K562 (cell line): ENCODE results near the gene ERO1B.

ENCODE experiments used
- EP300 ChIP-seq: IDR thresholded peaks from 2 replicates; pipeline ENCODE4 v1.6.1; 2012; ENCODE audit warnings: low read length, improper control_type of control experiment
- SPI1 ChIP-seq: IDR thresholded peaks from 2 replicates; pipeline ENCODE4 v1.6.1; 2011; ENCODE audit warnings: low read depth, low read length, control low read depth, borderline replicate concordance
- TCF7L2 ChIP-seq: fragments of 150-350 bp; IDR thresholded peaks from 2 replicates; pipeline ENCODE4 v1.6.1; 2016; ENCODE audit warnings: low read depth, mild to moderate bottlenecking, low read length, moderate library complexity
- TF ChIP-seq, protein P1 (sequence below), 3 experiments: IDR thresholded peaks in 2 of 3; conservative IDR thresholded peaks in 1 of 3; 2 replicates each; pipeline ENCODE4 v1.5.1; 2011 to 2012; ENCODE audit warnings: low read length in 3 of 3, mild to moderate bottlenecking in 3 of 3, control low read depth in 2 of 3, improper control_type of control experiment in 1 of 3, inconsistent platforms in 1 of 3, low read depth in 1 of 3, mixed read lengths in 1 of 3, moderate library complexity in 1 of 3; ENCODE audit not compliant: insufficient read depth in 2 of 3

DNA sequence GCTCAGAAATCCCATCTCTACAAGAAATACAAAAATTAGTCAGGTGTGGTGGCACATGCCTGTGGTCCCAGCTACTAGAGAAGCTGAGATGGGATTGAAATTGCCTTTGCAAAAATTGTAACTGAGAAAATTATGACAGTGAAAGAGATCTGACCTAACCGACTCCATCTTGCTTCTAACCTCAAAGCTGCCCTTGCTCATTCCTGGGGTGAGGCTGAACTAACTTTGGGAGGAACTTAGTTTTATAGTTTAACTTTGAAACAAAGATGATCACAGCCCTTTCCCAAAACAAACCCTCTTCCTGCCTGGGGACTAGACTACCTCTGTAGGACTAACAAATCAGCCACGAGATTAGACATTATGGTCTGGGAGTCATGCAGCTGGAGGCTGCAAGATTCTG lies 33.8 kb upstream of the ERO1B start:
- TF ChIP-seq SPI1 = no peak
- no peak for TF ChIP-seq TCF7L2
- no peak for TF ChIP-seq EP300
- TF ChIP-seq, protein P1, sequence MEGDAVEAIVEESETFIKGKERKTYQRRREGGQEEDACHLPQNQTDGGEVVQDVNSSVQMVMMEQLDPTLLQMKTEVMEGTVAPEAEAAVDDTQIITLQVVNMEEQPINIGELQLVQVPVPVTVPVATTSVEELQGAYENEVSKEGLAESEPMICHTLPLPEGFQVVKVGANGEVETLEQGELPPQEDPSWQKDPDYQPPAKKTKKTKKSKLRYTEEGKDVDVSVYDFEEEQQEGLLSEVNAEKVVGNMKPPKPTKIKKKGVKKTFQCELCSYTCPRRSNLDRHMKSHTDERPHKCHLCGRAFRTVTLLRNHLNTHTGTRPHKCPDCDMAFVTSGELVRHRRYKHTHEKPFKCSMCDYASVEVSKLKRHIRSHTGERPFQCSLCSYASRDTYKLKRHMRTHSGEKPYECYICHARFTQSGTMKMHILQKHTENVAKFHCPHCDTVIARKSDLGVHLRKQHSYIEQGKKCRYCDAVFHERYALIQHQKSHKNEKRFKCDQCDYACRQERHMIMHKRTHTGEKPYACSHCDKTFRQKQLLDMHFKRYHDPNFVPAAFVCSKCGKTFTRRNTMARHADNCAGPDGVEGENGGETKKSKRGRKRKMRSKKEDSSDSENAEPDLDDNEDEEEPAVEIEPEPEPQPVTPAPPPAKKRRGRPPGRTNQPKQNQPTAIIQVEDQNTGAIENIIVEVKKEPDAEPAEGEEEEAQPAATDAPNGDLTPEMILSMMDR (IDR thresholded peaks at IDR 0.05 in 2 of 3, conservative IDR thresholded peaks at IDR 0.05 in 1 of 3; ENCODE audit: insufficient read depth in 2 of 3, low read depth in 1 of 3, low read length in 3 of 3) = no peak
